OCI-LY3 (cell line): ENCODE measurements around the gene FFAR3.

Source experiments
- H2AFZ ChIP-seq: fragments of 200-600, 300-600 bp; shearing (Covaris generic); 2 replicates; pipeline ENCODE4 v1.6.0; 2014; ENCODE audit warnings: antibody characterized with exemption, low read depth, low read length
- H3K27ac ChIP-seq: fragments of 200-600, 300-600 bp; sonication (generic); 2 replicates; pipeline ENCODE4 v1.5.1; 2014; ENCODE audit warnings: mild to moderate bottlenecking, low read length, moderate library complexity, mixed read lengths
- H3K27me3 ChIP-seq: fragments of 200-600, 300-600 bp; sonication (generic); 2 replicates; pipeline ENCODE4 v1.6.1; 2014; ENCODE audit warnings: low read depth, low read length, mixed read lengths
- H3K36me3 ChIP-seq: fragments of 200-600, 300-600 bp; sonication (generic); replicated peaks from 2 replicates; pipeline ENCODE3; 2014; ENCODE audit warnings: low read depth, low read length, mixed read lengths
- H3K4me1 ChIP-seq: fragments of 300-600, 200-600 bp; sonication (generic); 2 replicates; pipeline ENCODE4 v1.6.1; 2014; ENCODE audit warnings: low read length, mixed read lengths
- H3K4me2 ChIP-seq: fragments of 200-600, 300-600 bp; sonication (generic); 2 replicates; pipeline ENCODE4 v1.6.1; 2014; ENCODE audit warnings: low read length, mixed read lengths
- H3K4me3 ChIP-seq: fragments of 300-600, 200-600 bp; sonication (generic); 2 replicates; pipeline ENCODE4 v1.5.1; 2014; ENCODE audit warnings: antibody characterized with exemption, mild to moderate bottlenecking, low read length, moderate library complexity
- H3K79me2 ChIP-seq: fragments of 300-600, 200-600 bp; shearing (Covaris generic); 2 replicates; pipeline ENCODE4 v1.6.1; 2014; ENCODE audit warnings: mild to moderate bottlenecking, low read length, mixed read lengths
- H3K9ac ChIP-seq: fragments of 300-600, 200-600 bp; shearing (Covaris generic); 2 replicates; pipeline ENCODE4 v1.6.0; 2014; ENCODE audit warnings: mild to moderate bottlenecking, low read length, moderate library complexity
- H3K9me3 ChIP-seq: fragments of 200-600, 300-600 bp; shearing (Covaris generic); 2 replicates; pipeline ENCODE4 v1.6.1; 2014; ENCODE audit warnings: low read length, mixed read lengths; ENCODE audit not compliant: insufficient read depth
- H4K20me1 ChIP-seq: fragments of 200-600, 300-600 bp; sonication (generic); 2 replicates; pipeline ENCODE4 v1.6.1; 2016; ENCODE audit warnings: low read length, mixed read lengths; ENCODE audit not compliant: insufficient read depth
- CTCF ChIP-seq: fragments of 200-600, 300-600 bp; sonication (generic); IDR thresholded peaks from 2 replicates; pipeline ENCODE4 v1.5.1; 2014; ENCODE audit warnings: antibody characterized with exemption, low read length, low read depth
- EZH2phosphoT487 ChIP-seq: fragments of 200-600 bp; shearing (Covaris generic); IDR thresholded peaks from 2 replicates; pipeline ENCODE4 v1.6.1; 2018; ENCODE audit warnings: antibody characterized with exemption, mixed run types, low read depth

FFAR3 gene

DNA sequence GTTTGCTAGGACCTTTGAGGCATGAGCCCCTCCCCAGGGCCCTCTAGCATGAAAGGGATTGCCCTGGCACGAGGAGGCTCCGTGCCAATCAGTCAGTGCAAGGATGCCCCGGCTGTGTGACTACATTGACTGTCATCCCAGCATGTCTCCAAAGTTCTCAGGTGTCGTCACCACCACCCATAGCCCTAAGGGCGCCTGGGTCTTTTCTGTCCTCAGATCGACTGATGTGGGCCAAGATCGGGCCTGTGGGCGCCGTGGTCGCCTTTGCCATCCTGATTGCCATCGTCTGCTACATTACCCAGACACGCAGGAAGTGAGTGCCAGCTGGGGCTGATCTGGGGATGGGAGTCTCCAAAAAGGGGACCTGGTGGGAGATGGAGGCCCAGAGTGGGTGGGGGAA is 47.9 kb upstream of the FFAR3 start:
- Histone ChIP-seq H4K20me1 (no peaks in the 10 kb centered on the region), H3K27me3 (0 out of 2 replicates have a peak, but pooled peaks cover 5% of the 10 kb centered on the region), H3K79me2 (no peaks in the 10 kb centered on the region), H3K9ac (no peak overlapping the region), H3K9me3 (no peaks in the 10 kb centered on the region), H3K4me2 (no peak overlapping the region), H3K4me1 (peaks cover 16% of the 10 kb centered on the region), H3K36me3 (no peaks in the 10 kb centered on the region), H2AFZ (no peak overlapping the region), H3K4me3 (no peak overlapping the region), H3K27ac (no peak overlapping the region)
- TF ChIP-seq EZH2phosphoT487 (no peak), CTCF (no peak)

DNA sequence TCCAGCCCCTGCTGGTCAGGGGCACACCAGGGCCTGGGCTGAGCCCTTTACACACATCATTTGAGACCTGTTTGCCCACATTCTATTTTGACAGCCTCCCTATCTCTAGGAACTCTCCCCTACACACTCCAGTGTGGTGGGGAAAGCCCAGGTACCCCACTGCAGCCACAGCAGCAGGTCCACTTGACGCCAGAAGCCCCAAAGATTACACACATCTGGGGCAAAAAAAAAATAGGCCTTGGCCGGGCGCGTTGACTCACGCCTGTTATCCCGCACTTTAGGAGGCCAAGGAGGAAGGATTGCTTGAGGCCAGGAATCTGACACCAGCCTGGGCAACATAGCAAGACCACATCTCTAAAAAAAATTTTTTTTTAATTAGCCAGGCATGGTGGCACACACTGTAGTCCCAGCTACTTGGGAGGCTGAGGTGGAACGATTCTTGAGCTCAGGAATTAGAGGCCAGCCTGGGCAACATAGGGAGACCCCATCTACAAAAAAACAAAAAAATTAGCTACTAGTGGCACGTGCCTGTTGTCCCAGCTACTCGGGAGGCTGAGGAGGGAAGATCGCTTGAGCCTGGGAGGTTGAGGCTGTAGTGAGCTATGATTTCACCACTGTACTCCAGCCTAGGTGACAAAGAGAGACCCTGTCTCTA is 47.3 kb upstream of the FFAR3 start:
- Histone ChIP-seq H3K4me2 (no peak overlapping the region), H3K27me3 (0 out of 2 replicates have a peak, but pooled peaks cover 5% of the 10 kb centered on the region)

DNA sequence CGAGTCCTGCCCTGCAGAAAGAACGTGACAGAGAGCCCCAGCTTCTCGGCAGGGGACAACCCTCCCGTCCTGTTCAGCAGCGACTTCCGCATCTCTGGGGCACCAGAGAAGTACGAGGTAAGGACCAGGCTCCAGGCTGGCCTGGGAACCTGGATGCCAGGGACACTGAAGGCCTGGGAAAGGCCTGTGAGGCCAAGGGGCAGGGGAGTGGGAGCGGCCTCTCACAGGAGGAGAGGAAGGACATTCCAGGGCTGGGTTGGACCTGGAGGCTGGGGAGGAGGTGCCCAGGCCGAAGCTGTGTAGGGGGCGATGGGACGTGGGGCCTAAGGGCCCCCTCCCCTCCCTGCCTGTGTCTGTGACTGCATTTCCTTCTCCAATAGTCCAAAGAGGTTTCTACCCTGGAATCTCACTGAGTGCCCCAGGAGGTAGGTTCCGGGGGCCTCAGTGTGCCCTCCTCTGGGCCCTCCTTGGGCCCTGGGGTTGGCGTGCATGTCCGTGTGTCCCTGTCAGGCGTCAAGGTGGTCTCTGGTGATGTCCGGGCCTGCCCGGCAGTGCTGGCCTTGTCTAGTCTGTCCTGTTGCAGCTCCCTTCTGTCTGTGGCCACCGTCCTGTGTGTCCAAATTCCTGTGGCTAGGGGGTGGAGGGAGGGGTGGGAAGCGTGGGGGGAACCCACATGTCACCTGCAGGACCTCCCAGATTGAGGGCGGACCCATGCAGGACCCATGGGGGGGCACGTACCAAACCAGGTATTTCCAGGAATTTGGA is 46.2 kb upstream of the FFAR3 start:
- H3K4me2 ChIP-seq: no peak overlapping the region
- H3K27me3 ChIP-seq: 0 out of 2 replicates have a peak, but pooled peaks cover 5% of the 10 kb centered on the region
- H4K20me1 ChIP-seq: no peaks in the 10 kb centered on the region
- H3K4me1 ChIP-seq: peaks cover 16% of the 10 kb centered on the region
- no peak overlapping the region for H3K4me3 ChIP-seq
- H2AFZ ChIP-seq: no peak overlapping the region
- H3K9me3 ChIP-seq: no peaks in the 10 kb centered on the region
- no peak for TF ChIP-seq EZH2phosphoT487
- no peak for TF ChIP-seq CTCF
- H3K79me2 ChIP-seq: no peaks in the 10 kb centered on the region
- H3K27ac ChIP-seq: no peak overlapping the region
- no peaks in the 10 kb centered on the region for H3K36me3 ChIP-seq
- H3K9ac ChIP-seq: no peak overlapping the region

More for the DNA sequence above, 47.3 kb upstream of the FFAR3 start:
- Histone ChIP-seq H3K79me2 (no peaks in the 10 kb centered on the region), H3K4me3 (no peak overlapping the region), H4K20me1 (no peaks in the 10 kb centered on the region), H3K27ac (no peak overlapping the region), H2AFZ (no peak overlapping the region), H3K4me1 (peaks cover 16% of the 10 kb centered on the region), H3K36me3 (no peaks in the 10 kb centered on the region), H3K9ac (no peak overlapping the region), H3K9me3 (no peaks in the 10 kb centered on the region)
- no peak for TF ChIP-seq CTCF
- TF ChIP-seq EZH2phosphoT487: no peak

GRCh38 chr19:35313587-35313986 is 44.7 kb upstream of the FFAR3 start:
- 0 out of 2 replicates have a peak, but pooled peaks cover 5% of the 10 kb centered on the region for H3K27me3 ChIP-seq
- peak overlapping the region; percentile 90 for H3K4me2 ChIP-seq
- H3K27ac ChIP-seq: no peak overlapping the region

More at GRCh38 chr19:35313587-35313986, 44.7 kb upstream of the FFAR3 start:
- Histone ChIP-seq H4K20me1 (no peaks in the 10 kb centered on the region), H3K4me3 (peak overlapping the region; percentile 62), H3K79me2 (no peaks in the 10 kb centered on the region), H3K4me1 (peaks cover 16% of the 10 kb centered on the region), H3K9me3 (no peaks in the 10 kb centered on the region), H2AFZ (no peak overlapping the region), H3K36me3 (no peaks in the 10 kb centered on the region), H3K9ac (peak overlapping the region; percentile 54; the same call in 1 of the 2 replicates)
- TF ChIP-seq CTCF (no peak), EZH2phosphoT487 (no peak)
